MM.1S (cell line): Measurements from ENCODE around the gene XXYLT1.

ENCODE experiments used
- EZH2phosphoT487 ChIP-seq: fragments of 300-600 bp; sonication (generic); IDR thresholded peaks from 2 replicates; pipeline ENCODE4 v1.6.1; 2018; ENCODE audit warnings: antibody characterized with exemption, low read length
- TF ChIP-seq, protein P1 (sequence below): fragments of 300-600 bp; sonication (generic); IDR thresholded peaks from 2 replicates; pipeline ENCODE4 v1.5.1; 2016; ENCODE audit warnings: antibody characterized with exemption, low read length, mixed read lengths

GRCh38 chr3:195124378-195124992 is 146.5 kb downstream of the XXYLT1 start:
- TF ChIP-seq, protein P1, sequence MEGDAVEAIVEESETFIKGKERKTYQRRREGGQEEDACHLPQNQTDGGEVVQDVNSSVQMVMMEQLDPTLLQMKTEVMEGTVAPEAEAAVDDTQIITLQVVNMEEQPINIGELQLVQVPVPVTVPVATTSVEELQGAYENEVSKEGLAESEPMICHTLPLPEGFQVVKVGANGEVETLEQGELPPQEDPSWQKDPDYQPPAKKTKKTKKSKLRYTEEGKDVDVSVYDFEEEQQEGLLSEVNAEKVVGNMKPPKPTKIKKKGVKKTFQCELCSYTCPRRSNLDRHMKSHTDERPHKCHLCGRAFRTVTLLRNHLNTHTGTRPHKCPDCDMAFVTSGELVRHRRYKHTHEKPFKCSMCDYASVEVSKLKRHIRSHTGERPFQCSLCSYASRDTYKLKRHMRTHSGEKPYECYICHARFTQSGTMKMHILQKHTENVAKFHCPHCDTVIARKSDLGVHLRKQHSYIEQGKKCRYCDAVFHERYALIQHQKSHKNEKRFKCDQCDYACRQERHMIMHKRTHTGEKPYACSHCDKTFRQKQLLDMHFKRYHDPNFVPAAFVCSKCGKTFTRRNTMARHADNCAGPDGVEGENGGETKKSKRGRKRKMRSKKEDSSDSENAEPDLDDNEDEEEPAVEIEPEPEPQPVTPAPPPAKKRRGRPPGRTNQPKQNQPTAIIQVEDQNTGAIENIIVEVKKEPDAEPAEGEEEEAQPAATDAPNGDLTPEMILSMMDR, result no peak
- TF ChIP-seq EZH2phosphoT487, result no peak
